ENCODE measurements around the gene MAP3K20.

The MAP3K20 gene

GRCh38 chr2:173048897-173049661, 26.6 kb upstream of the MAP3K20 start:
- TF ChIP-seq CTCF (IDR thresholded peaks at IDR 0.05; ENCODE audit: control extremely low read depth, extremely low read depth, low read depth, missing control alignments): no peak
- DNase-seq (ENCODE audit: extremely low spot score): peak; percentile 29
- ChIA-PET CTCF (interaction anchor here (1.9 kb wide), 2 partner anchors 162 to 168 kb away, joined by 4 to 8 read pairs; no protein-coding TSS in a partner anchor), POLR2A (no interaction called here)

- ChIA-PET CTCF (interaction anchor here (0.7 to 1.9 kb wide), 3 partner anchors 74 to 167 kb away, joined by 3 to 8 read pairs (median 4); no protein-coding TSS in a partner anchor), POLR2A (no interaction called here)
- no peak for TF ChIP-seq CTCF (IDR thresholded peaks at IDR 0.05; ENCODE audit: control extremely low read depth, extremely low read depth, low read depth, missing control alignments)
- no peak for DNase-seq (ENCODE audit: extremely low spot score)
Observed at GRCh38 chr2:173049831-173050230, 25.8 kb upstream of the MAP3K20 start.

GRCh38 chr2:173050684-173051083, 25.0 kb upstream of the MAP3K20 start:
- no peak for TF ChIP-seq CTCF (IDR thresholded peaks at IDR 0.05; ENCODE audit: control extremely low read depth, extremely low read depth, low read depth, missing control alignments)
- DNase-seq (ENCODE audit: extremely low spot score): no peak
- CTCF ChIA-PET: interaction anchor here (1.0 to 1.9 kb wide), 2 partner anchors 24 to 166 kb away, joined by 3 to 4 read pairs; no protein-coding TSS in a partner anchor
- POLR2A ChIA-PET: no interaction called here

- POLR2A ChIA-PET: no interaction called here
- DNase-seq (ENCODE audit: extremely low spot score): no peak
Observed at GRCh38 chr2:173051463-173052215, 24.0 kb upstream of the MAP3K20 start.

GRCh38 chr2:173053043-173053699, 22.5 kb upstream of the MAP3K20 start:
- TF ChIP-seq CTCF (IDR thresholded peaks at IDR 0.05; ENCODE audit: control extremely low read depth, extremely low read depth, low read depth, missing control alignments): no peak
- ChIA-PET CTCF (interaction anchor here (1.5 kb wide), 1 partner anchor 25 kb away, joined by 6 read pairs; no protein-coding TSS in a partner anchor), POLR2A (no interaction called here)
- DNase-seq (ENCODE audit: extremely low spot score): no peak

More at GRCh38 chr2:173051463-173052215, 24.0 kb upstream of the MAP3K20 start:
- CTCF ChIA-PET: interaction anchor here (1.0 kb wide), 1 partner anchor 23 kb away, joined by 3 read pairs; no protein-coding TSS in a partner anchor
- TF ChIP-seq CTCF (IDR thresholded peaks at IDR 0.05; ENCODE audit: control extremely low read depth, extremely low read depth, low read depth, missing control alignments): no peak

- CTCF ChIA-PET: interaction anchor here (1.2 to 1.5 kb wide), 4 partner anchors 9 to 27 kb away, joined by 3 to 6 read pairs (median 4); no protein-coding TSS in a partner anchor
Observed at GRCh38 chr2:173054466-173054865, 21.2 kb upstream of the MAP3K20 start.

More at GRCh38 chr2:173054466-173054865, 21.2 kb upstream of the MAP3K20 start:
- DNase-seq (ENCODE audit: extremely low spot score): no peak
- POLR2A ChIA-PET: no interaction called here
- TF ChIP-seq CTCF (IDR thresholded peaks at IDR 0.05; ENCODE audit: control extremely low read depth, extremely low read depth, low read depth, missing control alignments): no peak
